HEK293T (cell line): ENCODE data around the gene RNF20.
A peak's percentile ranks its signal among the peaks of the same experiment; 100 is the strongest.

Source experiments
- CTCF ChIA-PET: fragments of 350-600 bp; formaldehyde crosslinking; extraction: SDS; loops from one replicate; lab custom pipeline; 2021; ENCODE audit warnings: antibody characterized with exemption, inconsistent platforms; lab: Yijun Ruan, JAX
- POLR2A ChIA-PET: fragments of 350-600 bp; formaldehyde crosslinking; extraction: SDS; loops from one replicate; lab custom pipeline; 2020; ENCODE audit warnings: antibody characterized with exemption, inconsistent platforms; lab: Yijun Ruan, JAX
- DNase-seq: peaks from one replicate; pipeline ENCODE4 v3.0.0; 2012; ENCODE audit warnings: mixed read lengths; ENCODE audit errors: extremely low spot score
- ARNT ChIP-seq: fragments of 450-650 bp; IDR thresholded peaks from 2 replicates; pipeline ENCODE4 v1.6.1; 2017; ENCODE audit warnings: mild to moderate bottlenecking
- BHLHE40 ChIP-seq: fragments of 450-650 bp; IDR thresholded peaks from 2 replicates; pipeline ENCODE4 v1.6.1; 2016; ENCODE audit warnings: mild to moderate bottlenecking, moderate library complexity, borderline replicate concordance
- CTBP1 ChIP-seq: fragments of 450-650 bp; IDR thresholded peaks from 2 replicates; pipeline ENCODE4 v1.6.1; 2016; ENCODE audit warnings: borderline replicate concordance
- ELF4 ChIP-seq: fragments of 450-650 bp; IDR thresholded peaks from 2 replicates; pipeline ENCODE4 v1.6.1; 2017; ENCODE audit warnings: antibody characterized with exemption
- FOXA1 ChIP-seq: fragments of 450-650 bp; IDR thresholded peaks from 2 replicates; pipeline ENCODE4 v1.6.1; 2016; ENCODE audit warnings: mild to moderate bottlenecking
- FOXK2 ChIP-seq: fragments of 450-650 bp; IDR thresholded peaks from 2 replicates; pipeline ENCODE4 v1.6.1; 2016; ENCODE audit warnings: mild to moderate bottlenecking
- FOXM1 ChIP-seq: fragments of 450-650 bp; IDR thresholded peaks from 2 replicates; pipeline ENCODE4 v1.6.1; 2017; ENCODE audit warnings: mild to moderate bottlenecking, borderline replicate concordance
- HDGF ChIP-seq: fragments of 450-650 bp; IDR thresholded peaks from 2 replicates; pipeline ENCODE4 v1.6.1; 2017; ENCODE audit warnings: antibody characterized with exemption, borderline replicate concordance
- L3MBTL2 ChIP-seq: fragments of 450-650 bp; conservative IDR thresholded peaks from 2 replicates; pipeline ENCODE4 v1.6.1; 2016; ENCODE audit warnings: mild to moderate bottlenecking
- LEF1 ChIP-seq: fragments of 450-650 bp; IDR thresholded peaks from 2 replicates; pipeline ENCODE4 v1.6.1; 2017; ENCODE audit warnings: mild to moderate bottlenecking, borderline replicate concordance
- NFRKB ChIP-seq: fragments of 450-650 bp; IDR thresholded peaks from 2 replicates; pipeline ENCODE4 v1.6.1; 2016; ENCODE audit warnings: mild to moderate bottlenecking, moderate library complexity
- PKNOX1 ChIP-seq: fragments of 450-650 bp; IDR thresholded peaks from 2 replicates; pipeline ENCODE4 v1.6.1; 2016
- SP1 ChIP-seq: fragments of 450-650 bp; IDR thresholded peaks from 2 replicates; pipeline ENCODE4 v1.6.1; 2017
- SUZ12 ChIP-seq: fragments of 450-650 bp; IDR thresholded peaks from 2 replicates; pipeline ENCODE4 v1.6.1; 2016; ENCODE audit warnings: mild to moderate bottlenecking
- TARDBP ChIP-seq: fragments of 450-650 bp; IDR thresholded peaks from 2 replicates; pipeline ENCODE4 v1.6.1; 2016
- ZNF384 ChIP-seq: fragments of 450-650 bp; IDR thresholded peaks from 2 replicates; pipeline ENCODE4 v1.6.1; 2016

RNF20 gene

GRCh38 chr9:101591787-101592446 is 58.3 kb downstream of the RNF20 start:
- CTCF ChIA-PET, result no interaction called here
- TF ChIP-seq HDGF (no peak), BHLHE40 (no peak), ARNT (no peak), CTBP1 (no peak), FOXK2 (no peak), SUZ12 (no peak), PKNOX1 (no peak), L3MBTL2 (no peak), FOXA1 (no peak), SP1 (no peak), LEF1 (no peak), NFRKB (no peak)
- DNase-seq, result no peak
- POLR2A ChIA-PET, result no interaction called here

GRCh38 chr9:101592788-101593187 is 59.1 kb downstream of the RNF20 start:
- CTCF ChIA-PET, result no interaction called here
- no peak for DNase-seq
- TF ChIP-seq TARDBP (no peak), SUZ12 (no peak), HDGF (no peak), L3MBTL2 (no peak)
- POLR2A ChIA-PET, result no interaction called here

- TF ChIP-seq ZNF384, result no peak
- no peak for TF ChIP-seq SUZ12
- TF ChIP-seq FOXM1, result no peak
- TF ChIP-seq PKNOX1, result no peak
- no peak for TF ChIP-seq BHLHE40
- TF ChIP-seq CTBP1, result no peak
- TF ChIP-seq L3MBTL2, result no peak
- TF ChIP-seq SP1, result no peak
- ChIA-PET POLR2A (no interaction called here), CTCF (no interaction called here)
- DNase-seq, result no peak
Observed at GRCh38 chr9:101593345-101593744, 59.7 kb downstream of the RNF20 start.

GRCh38 chr9:101594796-101595195 is 61.1 kb downstream of the RNF20 start, which contains the start of gene PPP3R2:
TSS of gene PPP3R2 (minus strand) at chr9:101594969. CDS start at chr9:101594921, 48 bp downstream.
- TF ChIP-seq SP1 (no peak), L3MBTL2 (no peak), FOXK2 (no peak), FOXM1 (no peak), BHLHE40 (no peak), NFRKB (no peak), CTBP1 (no peak), FOXA1 (no peak)
- ChIA-PET CTCF (no interaction called here), POLR2A (no interaction called here)
- DNase-seq, result no peak

- TF ChIP-seq SP1 (no peak), L3MBTL2 (no peak), TARDBP (no peak), PKNOX1 (no peak), ZNF384 (no peak), ELF4 (no peak), FOXA1 (no peak), SUZ12 (no peak), ARNT (no peak), BHLHE40 (no peak), FOXK2 (no peak), LEF1 (no peak), HDGF (no peak), NFRKB (no peak), CTBP1 (no peak)
- peak; percentile 60 for DNase-seq
- CTCF ChIA-PET, result no interaction called here
- POLR2A ChIA-PET, result no interaction called here
Observed at GRCh38 chr9:101601904-101602765, 68.5 kb downstream of the RNF20 start.

GRCh38 chr9:101604296-101604695 is 70.6 kb downstream of the RNF20 start:
- TF ChIP-seq SUZ12 (no peak), FOXK2 (no peak), CTBP1 (no peak), L3MBTL2 (no peak), FOXA1 (no peak), LEF1 (no peak), ZNF384 (no peak), NFRKB (no peak), HDGF (no peak), SP1 (no peak), TARDBP (no peak), FOXM1 (no peak)
- CTCF ChIA-PET, result interaction anchor here (0.7 kb wide), 1 partner anchor 41 kb away, joined by 3 read pairs; no protein-coding TSS in a partner anchor
- POLR2A ChIA-PET, result no interaction called here
- no peak for DNase-seq
